HG03432 (cell line): ENCODE results near the gene RAD9A.
A peak's percentile ranks its signal among the peaks of the same experiment; 100 is the strongest.
"Not testable (repeated sequence)": the region's sequence is repeated elsewhere in the genome, so short reads cannot be mapped to it uniquely, and the experiment has no call there.

Source experiments
- ATAC-seq: cut with Tn5 transposase; IDR thresholded peaks from one replicate; pipeline ENCODE4 v1.9.1; 2021; ENCODE audit warnings: mild to moderate bottlenecking, moderate library complexity; ENCODE audit not compliant: unreplicated experiment

Gene RAD9A

DNA sequence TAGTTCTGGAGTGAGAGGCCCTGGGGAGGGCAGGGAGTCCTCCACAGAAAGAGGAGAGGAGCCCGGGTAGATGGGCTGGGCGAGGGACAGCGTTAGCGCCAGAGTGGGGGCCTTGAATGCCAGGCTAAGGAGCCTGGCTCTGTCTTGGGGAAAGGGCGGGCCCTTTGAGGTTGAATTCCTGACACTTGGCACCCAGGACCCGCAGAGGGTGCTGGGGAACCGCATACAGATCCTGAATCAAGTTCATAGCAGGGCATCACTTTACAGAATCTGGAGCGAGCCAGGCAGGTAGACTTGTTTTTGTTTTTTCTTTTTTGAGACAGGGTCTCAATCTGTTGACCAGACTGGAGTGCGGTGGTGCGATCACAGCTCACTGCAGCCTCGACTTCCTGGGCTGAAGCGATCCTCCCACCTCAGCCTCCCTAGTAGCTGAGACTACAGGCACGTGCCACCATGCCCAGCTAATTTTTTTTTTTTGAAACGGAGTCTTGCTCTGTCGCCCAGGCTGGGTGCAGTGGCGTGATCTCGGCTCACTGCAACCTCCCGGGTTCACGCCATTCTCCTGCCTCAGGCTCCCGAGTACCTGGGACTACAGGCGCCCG lies 29.7 kb downstream of the RAD9A start:
- no peak for ATAC-seq

DNA sequence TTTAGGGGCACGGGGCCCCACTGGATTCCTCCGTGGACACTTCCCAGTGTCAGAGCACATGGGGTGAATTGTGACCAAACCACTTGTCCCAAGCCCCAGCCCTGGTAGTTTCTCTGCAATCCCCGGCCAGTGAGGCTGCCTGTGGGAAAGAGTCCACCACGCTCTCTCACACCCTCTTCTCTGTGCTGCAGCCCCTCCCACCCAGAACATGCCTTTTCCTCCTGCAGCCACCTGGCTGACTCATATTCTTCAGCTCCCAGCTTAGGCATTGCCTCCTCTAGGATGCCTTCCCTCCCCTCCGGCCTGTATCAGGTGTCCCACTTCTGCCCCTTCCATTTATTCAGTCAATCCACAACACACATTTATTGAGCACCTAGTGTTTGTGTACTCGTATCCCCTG lies 31.1 kb downstream of the RAD9A start:
- ATAC-seq: no peak

DNA sequence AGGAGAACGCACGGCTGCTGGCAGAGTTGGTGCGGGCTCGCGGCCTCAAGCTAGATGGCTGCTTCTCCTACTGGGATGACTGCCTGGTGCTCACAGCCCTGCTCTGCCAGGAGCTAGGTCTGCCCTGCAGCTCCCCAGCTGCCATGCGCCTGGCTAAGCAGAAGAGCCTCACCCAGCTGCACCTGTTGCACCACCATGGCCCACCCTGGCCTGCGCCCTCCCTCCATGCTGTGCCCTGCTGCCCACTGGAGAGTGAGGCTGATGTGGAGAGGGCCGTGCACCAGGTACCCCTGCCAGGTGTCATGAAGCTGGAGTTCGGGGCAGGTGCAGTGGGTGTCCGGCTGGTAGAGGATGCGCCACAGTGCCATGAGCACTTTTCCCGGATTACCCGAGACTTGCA lies 31.7 kb downstream of the RAD9A start:
- no peak for ATAC-seq

DNA sequence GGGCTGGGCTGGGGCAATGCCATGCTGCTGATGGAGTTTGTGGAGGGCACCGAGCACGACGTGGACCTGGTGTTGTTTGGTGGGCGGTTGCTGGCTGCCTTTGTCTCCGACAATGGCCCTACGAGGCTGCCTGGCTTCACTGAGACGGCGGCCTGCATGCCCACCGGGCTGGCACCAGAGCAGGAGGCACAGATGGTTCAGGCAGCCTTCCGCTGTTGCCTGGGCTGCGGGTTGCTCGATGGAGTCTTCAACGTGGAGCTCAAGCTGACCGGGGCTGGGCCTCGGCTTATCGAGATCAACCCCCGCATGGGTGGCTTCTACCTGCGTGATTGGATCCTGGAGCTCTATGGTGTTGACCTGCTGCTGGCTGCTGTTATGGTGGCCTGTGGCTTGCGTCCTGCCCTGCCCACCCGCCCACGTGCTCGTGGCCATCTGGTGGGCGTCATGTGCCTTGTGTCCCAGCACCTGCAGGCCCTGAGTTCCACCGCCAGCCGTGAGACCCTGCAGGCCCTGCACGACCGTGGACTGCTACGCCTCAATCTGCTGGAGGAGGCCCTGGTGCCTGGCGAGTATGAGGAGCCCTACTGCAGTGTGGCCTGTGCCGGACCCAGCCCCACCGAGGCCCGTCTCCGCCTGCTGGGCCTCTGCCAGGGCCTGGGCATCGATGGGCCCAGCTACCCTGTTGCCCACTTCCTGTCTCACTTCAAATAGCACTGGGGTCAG lies 32.3 kb downstream of the RAD9A start:
- no peak for ATAC-seq

DNA sequence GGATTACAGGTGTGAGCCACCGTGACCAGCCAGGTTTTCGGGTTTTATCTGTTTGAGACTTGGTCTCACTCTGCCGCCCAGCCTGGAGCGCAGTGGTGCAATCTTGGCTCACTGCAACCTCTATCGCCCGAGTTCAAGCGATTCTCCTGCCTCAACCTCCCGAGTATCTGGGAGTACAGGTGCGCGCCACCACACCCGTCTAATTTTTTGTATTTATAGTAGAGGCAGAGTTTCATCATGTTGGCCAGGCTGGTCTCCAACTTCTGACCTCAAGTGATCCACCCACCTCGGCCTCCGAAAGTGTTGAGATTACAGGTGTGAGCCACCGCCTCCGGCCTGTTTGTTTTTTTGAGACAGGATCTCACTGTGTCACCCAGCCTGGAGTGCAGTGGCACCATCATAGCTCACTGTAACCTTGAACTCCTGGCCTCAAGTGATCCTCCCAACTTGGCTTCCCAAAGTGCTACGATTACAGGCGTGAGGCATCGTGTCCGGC lies 35.6 kb downstream of the RAD9A start:
- ATAC-seq: not testable (repeated sequence)

DNA sequence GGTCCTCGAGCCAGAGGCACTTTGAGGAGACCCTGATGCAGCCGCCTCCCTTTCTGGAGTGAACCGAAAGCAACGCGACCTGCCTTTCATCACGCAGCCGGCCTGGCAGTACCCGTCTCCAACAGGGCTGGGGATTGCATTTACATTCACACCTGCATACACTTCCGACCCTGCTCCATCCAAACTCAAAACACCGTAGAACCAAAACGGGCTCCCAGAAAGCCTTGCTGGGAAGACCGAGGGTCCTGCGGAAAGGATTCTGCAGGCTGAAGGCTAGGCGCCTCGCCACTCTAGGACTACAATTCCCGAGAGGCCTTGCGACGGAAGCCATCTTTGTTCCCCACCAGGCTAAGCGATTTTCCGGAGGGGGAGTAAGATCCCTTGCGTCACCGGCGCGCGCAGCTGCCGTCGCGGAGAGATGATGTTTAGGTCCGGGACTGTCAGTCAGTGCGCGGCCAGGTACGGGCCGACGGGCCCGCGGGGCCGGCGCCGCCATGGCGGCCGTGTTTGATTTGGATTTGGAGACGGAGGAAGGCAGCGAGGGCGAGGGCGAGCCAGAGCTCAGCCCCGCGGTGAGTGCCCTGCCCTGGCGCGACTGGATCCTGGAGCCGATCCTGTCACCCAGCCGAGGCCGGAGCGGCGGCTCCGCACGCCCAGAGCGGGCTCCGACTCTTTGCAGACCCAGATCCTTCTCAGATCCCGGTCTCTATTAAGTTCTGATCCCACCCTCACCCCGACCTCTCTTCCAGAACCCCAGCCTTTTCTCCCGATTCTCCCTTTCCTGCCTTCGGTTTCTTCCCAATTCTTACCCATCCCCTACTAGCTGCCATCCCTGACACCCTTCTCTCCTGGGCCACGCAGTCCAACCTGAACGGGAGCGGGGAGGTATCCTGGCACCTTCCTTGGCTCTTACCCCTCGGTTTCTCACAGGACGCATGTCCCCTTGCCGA lies 36.5 kb downstream of the RAD9A start, which contains the start of gene RPS6KB2:
RPS6KB2 (plus strand) TSS at position 443 of the 950 bp plus-strand sequence; CDS start at position 495, 52 bp downstream.
- peak; percentile 81 for ATAC-seq

DNA sequence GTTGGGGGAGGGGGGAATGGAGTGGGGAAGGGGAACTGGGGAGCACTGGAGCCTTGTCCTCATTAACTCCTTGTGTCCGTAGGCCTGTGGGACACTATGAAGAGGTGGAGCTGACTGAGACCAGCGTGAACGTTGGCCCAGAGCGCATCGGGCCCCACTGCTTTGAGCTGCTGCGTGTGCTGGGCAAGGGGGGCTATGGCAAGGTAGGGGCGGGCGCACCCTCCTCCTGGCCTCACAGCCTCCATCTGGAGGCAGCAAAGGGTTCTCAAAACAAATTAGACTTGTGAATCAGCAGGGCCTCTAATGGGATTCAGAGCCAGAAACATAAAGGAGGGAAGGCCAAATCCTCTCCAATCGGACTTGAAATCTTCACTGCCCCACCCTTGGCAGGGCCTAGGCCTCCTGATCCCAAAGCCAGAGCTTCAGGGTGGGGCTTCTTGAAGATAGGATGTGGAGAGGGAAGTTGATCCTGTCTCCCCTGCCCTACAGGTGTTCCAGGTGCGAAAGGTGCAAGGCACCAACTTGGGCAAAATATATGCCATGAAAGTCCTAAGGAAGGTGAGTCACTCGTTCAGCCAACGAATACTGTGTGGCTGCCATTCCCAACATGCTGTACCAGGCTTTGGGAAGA lies 37.4 kb downstream of the RAD9A start:
- no peak for ATAC-seq

DNA sequence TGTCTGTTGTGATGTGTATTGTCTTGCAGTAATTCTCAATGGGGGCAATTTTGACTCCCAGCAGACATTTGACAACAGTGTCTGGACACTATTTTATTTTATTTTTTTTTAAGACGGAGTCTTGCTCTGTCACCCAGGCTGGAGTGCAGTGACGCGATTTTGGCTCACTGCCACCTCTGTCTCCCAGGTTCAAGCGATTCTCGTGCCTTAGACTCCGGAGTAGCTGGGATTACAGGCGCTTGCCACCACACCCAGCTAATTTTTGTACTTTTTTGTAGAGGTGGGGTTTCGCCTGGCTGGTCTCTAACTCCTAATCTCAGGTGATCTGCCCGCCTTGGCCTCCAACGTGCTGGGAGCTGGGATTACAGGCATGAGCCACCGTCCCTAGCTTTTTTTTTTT lies 37.9 kb downstream of the RAD9A start:
- ATAC-seq: no peak

DNA sequence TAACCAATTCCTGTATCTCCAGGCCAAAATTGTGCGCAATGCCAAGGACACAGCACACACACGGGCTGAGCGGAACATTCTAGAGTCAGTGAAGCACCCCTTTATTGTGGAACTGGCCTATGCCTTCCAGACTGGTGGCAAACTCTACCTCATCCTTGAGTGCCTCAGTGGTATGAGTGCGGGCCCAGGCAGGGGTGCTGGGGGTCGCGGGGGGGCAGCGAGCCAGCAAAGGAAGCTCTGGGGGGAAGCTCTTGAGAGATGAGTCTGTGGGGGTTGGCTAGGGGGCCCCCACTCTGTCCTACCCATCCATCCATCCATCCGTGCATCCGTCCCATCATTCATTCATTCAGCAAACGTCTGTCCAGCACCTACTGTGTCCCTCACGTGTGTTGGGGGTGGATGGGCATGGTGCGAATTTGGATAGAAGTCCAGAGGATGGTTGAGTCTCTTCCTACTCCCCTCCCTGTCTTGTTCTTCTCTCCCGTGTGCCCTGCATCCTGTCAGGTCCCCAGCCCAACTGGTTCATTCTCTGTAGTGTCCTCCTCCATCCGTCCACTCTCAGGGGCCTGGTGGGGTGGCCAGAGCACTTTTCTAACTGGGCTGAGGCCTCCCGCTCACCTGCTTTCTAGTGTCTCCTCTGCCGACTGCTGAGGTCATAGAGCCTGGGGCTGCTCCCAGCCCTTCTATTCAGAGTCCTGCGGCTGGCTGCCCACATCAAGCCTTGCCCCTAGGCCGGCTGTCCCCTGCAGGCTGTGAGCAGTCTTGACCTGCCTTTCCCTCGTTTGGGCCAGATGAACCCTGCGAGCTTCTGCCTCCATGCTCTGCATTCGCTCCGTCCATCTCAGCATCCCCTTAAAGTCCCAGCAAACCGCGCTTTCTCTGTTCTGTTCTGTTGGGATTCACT lies 39.8 kb downstream of the RAD9A start:
- ATAC-seq: no peak

DNA sequence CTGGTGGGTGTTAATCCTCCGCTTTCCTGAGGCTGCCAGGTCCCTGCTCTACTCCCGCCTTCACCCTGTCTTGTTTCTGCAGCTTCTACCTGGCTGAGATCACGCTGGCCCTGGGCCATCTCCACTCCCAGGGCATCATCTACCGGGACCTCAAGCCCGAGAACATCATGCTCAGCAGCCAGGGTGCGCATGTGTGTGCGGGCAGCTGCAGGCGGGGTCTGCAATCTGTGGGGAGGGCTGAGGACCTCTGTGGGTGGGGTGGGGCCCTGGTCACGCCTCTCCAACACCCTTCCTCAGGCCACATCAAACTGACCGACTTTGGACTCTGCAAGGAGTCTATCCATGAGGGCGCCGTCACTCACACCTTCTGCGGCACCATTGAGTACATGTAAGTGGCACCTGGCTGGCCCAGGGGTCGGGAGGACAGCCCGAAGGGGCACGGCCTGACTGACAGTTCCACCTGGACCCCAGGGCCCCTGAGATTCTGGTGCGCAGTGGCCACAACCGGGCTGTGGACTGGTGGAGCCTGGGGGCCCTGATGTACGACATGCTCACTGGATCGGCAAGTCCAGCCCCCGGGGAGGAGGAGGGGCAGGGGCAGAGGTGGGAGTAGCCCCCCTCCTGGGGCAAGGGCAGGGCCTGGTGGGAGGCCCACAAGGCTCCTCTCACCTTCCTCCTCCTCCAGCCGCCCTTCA lies 41.0 kb downstream of the RAD9A start:
- ATAC-seq: no peak

DNA sequence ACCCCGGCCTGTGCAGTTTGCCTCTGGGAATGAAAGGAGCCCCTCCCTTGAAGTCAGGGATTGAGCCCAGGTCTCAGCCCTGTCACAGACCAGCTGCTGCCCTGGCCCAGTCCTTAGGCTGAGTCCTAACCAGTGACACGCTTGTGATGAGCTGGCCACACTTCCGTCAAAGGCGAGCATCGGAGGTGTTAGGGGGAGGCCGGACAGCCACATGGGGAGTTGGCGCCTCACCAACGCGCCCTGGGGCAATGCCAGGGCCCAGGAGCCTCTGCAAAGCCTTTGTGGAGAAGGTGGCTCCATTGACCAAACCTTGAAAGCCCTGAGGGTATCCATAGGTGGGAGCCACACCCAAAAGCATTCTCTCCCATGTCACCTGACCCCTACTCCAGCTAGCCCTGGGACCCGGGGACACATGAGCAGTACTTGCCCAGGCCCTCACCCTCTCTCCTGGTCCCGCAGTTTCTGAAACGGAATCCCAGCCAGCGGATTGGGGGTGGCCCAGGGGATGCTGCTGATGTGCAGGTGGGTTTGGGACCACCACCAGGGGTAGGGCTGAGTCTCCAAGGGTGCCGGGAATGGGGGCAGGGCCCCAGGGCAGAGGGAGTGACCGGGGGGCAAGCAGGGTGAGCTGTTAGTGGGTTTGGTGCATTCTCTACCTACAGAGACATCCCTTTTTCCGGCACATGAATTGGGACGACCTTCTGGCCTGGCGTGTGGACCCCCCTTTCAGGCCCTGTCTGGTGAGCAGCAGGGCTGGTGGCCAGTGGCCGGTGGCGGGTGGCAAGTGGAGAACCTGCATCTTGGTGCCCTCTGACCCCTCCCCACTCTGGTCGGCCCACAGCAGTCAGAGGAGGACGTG lies 42.0 kb downstream of the RAD9A start:
- ATAC-seq: no peak

DNA sequence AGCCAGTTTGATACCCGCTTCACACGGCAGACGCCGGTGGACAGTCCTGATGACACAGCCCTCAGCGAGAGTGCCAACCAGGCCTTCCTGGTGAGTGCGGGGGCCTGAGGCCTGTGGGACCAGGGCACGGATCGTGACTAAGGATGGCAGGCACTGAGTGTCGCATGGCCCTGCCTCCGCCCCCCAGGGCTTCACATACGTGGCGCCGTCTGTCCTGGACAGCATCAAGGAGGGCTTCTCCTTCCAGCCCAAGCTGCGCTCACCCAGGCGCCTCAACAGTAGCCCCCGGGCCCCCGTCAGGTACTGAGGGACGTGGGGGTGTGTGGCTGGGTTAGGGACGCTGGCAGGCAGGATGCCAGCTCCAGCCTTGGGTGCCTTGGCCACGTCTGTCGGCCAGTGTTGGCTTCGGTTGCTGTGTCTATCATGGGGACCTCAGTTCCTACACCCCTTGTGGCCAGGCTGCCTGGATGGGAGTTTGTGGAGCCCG lies 42.7 kb downstream of the RAD9A start:
- ATAC-seq: no peak

DNA sequence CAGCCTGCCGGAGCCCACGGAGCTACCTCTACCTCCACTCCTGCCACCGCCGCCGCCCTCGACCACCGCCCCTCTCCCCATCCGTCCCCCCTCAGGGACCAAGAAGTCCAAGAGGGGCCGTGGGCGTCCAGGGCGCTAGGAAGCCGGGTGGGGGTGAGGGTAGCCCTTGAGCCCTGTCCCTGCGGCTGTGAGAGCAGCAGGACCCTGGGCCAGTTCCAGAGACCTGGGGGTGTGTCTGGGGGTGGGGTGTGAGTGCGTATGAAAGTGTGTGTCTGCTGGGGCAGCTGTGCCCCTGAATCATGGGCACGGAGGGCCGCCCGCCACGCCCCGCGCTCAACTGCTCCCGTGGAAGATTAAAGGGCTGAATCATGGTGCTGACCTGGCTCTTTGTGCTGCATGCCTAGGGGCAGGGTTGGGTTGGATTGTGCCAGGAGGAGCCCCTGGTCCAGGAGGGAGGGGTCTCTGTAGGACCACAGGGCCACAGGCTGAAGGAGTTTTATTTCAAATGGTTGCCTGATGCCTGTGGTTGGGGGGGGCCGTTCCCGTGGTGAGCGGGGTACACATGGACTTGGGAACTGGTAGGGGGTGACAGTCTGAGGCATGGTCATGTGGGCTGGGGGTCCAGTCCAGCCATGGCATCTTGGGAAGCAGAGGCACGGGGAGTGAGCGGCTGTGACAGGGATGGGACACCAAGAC lies 43.4 kb downstream of the RAD9A start:
- no peak for ATAC-seq

DNA sequence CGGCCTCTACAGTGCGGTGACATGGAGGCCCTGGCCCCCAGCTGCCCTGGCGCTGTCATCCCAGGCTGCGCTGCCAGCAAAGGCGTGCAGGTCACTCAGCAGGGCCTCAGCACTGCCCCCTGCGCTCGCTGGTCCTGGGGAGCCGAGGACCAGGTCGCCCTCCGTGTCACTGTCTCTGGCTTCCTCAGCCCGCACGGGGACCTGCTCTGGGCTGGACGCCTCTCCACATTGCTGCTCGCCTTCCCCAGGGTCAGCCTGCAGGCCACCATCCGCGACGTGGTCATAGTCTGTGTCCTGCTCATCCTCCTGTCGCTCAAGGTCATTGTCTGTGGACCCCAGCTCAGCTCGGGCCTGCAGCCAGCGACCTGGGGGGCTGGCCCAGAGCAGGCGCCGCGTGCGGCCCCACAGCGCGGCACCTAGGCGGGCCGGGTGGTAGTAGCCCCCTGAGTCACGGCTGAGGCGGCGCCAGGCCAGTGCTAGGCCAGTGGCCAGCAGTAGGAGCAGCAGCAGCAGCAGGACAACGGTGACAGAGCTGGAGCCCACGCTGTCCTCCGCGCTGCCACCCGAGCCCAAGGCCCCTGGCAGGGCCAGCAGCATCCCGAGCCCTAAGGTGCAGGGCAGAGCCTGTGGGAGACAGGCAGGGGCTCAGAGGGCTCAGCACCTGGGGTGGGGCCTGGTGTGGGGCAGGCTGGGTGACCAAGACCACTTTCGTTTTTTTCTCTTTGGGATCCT lies 44.1 kb downstream of the RAD9A start:
- no peak for ATAC-seq

DNA sequence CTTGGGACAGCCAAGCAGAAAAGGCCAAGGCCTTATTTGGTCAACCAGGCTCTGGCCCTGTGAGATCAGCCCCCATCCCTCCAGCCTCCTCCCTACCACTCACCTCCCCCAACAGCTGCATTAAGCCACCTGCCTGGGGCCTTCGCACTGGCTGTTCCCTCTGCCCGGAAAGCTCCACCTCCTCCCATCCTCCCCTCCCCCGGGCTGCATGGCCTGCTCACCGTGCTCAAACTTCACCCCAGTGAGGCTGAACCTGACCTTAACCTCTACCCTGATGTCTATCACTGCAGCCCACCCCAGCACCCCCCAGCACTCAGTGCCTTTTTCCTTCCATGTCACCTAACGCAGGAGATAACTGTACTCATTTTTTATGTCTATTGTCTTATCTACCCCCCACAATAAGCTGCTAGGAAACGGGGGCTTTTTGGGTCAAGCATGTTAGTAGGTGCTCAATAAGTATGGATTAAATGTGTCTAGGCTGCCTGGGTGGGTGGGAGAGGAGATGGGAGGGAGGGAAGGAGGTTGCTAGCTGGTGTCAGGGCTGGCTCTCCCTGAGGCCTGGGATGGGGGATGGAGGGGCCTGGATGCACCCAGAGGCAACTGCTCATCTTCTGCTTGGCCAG lies 44.8 kb downstream of the RAD9A start:
- peak; percentile 36 for ATAC-seq

DNA sequence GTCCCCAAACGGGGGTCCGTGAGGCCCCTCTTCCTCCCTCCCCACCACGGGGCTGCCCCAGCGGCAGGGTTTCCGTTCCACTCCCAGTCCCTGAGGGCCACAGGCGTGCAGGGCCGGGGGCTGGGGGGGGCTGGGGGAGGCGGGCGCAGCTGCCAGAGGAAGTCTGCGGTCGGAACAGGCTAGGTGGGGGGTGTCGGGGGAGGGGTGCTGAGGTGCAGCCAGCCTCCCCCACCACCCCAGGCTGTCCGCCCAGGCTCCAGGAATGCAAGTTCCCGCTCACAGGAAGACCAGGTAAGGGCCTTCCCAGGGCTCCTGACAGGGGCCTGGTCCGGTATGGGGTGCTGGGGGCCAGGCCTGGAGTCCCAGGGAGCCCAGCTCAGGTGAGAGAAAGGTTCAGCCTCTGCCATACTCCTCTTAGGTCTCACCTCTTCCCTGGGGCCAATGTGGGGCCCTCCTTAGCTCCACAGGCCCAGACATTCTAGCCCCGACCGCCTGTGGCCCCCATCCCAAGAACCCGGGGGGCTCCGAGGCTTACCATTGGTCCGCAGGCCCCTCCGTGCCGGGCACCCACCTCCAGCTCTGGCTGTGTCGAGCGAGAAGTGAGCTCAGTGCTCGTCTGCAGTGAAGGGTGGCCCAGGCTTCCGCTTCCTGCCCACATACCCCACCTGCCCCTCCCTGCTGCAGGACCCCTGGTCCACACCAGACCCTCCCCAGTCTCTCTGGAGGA lies 45.5 kb downstream of the RAD9A start, which contains the start of gene PTPRCAP:
PTPRCAP (minus strand) TSS at position 601 of the 727 bp plus-strand sequence; CDS start at position 538, 63 bp downstream.
- ATAC-seq: no peak
